HG03159 (cell line): ENCODE results near the gene TRPM1.
A peak's percentile ranks its signal among the peaks of the same experiment; 100 is the strongest.

Experiments
- ATAC-seq: cut with Tn5 transposase; IDR thresholded peaks from one replicate; pipeline ENCODE4 v1.9.1; 2021; ENCODE audit warnings: mild to moderate bottlenecking, moderate library complexity; ENCODE audit not compliant: unreplicated experiment

TRPM1 gene

GRCh38 chr15:31051496-31052080, 49.9 kb downstream of the TRPM1 start:
- ATAC-seq, result no peak

DNA sequence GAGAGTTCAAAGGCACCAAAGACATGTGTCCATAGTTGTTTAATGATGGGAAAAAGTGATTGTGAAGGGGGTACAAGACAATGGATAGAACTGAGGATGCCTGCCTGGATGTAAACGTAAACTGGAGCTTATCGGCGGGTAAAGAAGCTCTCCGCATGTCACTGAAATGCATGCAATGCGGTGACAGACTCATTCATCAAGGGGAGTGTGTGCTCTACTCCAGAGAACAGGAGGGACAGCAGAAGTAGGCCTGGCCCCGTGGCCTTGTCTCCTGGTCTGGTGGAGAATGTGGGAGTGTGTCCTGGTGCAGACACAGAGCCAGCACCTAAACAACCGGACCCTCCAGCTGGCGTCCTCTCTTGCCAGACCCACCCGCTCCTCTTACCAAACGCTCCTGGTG, 50.6 kb downstream of the TRPM1 start:
- no peak for ATAC-seq

DNA sequence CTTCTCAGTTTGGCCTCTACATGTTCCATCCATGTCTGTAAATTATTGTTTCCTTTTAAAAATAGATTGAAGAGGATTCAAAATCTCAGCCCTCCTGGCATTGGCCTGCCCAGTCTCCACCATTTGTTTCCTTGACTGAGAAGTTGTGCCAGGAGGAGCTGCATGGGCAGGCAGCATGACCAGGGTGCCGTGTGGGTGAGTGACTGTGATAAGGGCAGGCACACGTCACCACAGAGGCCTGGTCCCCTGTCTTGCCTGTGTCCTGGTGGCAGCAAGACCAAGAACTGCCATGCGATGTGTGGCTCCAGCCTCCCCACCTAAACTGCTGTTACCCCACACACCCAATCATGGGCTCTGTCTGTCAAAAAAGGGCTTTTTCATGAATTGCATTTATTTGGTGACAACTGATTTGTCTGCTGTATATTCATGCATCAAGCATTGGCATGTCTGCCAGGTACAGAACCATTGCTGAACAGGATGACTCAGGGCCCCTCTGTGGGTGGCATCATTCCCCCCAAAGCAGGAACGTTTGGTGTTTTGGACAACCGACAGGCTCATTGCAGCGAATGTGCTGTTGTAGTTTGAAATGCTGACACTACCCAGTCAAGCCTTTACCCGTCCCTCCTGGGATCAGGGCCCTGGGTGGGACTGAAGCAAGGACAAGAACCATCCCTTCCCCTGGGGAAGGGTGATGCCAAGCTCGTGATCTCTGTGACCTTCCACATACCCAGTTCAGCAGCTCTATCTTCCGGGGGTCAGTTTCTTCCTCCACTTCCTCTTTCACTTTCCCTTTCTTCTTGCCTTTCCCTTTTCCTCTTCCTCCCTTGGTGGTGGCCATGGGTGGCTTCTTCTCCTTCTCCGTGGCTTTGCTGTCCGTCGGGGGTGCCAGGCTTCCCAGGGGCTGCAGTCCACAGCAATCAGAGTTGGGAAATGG, 51.6 kb downstream of the TRPM1 start:
- ATAC-seq, result no peak

DNA sequence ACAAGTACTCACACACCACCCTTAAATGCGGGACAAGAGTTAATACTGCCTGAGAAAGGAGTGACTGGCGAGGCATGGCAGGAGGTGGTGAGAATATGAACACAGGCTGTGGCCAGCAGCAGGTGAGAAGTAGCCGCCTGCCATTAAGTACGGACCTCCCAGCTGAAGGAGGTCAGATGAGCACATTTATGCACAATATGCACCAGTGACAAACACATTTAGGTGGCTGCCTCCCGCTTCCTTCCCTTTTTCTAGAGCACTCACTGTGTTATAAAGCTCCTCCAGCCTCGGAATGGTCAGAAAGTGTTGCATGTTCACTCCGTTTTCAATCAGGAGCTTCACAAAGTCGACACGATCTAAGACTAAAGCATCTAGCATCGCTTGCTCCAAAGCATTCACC, 52.4 kb downstream of the TRPM1 start:
- no peak for ATAC-seq

- ATAC-seq, result no peak
These were observed 54.1 kb downstream of the TRPM1 start for GRCh38 chr15:31047437-31047836.

- no peak for ATAC-seq
These were observed 54.7 kb downstream of the TRPM1 start for GRCh38 chr15:31046759-31047359.

DNA sequence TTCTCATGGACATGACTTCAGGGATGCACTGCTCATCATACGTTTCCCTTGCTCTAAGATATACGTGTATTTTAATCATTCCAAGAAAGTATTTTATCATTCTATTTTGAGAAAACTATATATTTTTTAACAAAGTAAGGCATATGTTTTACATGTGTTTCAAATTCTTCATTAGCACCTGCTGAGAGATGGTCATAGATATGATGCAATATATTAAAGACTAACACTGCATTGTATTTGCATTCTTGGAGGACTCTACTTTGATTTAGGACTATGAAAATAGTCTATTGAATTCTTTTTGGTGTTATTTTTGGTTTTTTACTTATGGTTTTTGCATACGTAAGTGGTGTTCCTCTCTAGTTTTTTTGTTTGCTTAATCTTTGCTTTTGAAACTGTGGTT, 55.9 kb downstream of the TRPM1 start:
- no peak for ATAC-seq

GRCh38 chr15:31042751-31043150, 58.8 kb downstream of the TRPM1 start:
- no peak for ATAC-seq

GRCh38 chr15:31041610-31042009, 59.9 kb downstream of the TRPM1 start:
- no peak for ATAC-seq

GRCh38 chr15:31040611-31041010, 60.9 kb downstream of the TRPM1 start:
- no peak for ATAC-seq

GRCh38 chr15:31039961-31040360, 61.6 kb downstream of the TRPM1 start:
- ATAC-seq, result no peak

DNA sequence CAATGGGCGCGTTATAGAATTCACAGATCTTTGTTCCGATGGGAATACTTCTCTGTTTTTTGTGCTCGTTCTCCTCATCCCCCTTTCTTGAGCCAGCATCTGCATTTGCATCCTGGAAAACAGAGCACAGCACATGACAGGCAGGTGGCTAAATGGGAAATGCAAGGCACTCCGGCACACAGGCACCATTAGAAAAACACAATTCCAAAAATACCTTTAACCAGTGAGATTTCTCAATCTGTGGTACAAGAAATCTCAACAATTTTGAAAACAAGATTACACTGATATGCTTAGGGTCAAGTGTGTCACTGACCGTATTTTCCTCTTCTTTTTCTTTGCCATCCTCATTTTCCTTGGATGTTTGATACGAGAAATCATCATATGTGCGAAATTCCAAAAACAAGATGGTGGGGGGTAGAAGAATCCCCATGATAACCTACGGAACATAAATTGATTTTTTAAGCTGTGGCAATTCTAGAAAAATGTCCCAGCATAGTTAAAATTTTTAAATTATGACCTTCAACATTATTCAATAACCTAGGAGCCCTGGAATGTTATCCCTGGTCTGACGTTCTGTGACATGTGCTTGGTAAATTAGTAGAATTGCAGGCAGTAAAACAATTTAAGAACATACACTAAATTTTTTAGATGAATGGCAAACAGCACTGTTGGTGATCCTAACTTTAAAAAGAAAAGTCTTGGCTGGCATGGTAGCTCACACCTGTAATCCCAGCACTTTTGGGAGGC, 63.6 kb downstream of the TRPM1 start:
- ATAC-seq, result no peak

DNA sequence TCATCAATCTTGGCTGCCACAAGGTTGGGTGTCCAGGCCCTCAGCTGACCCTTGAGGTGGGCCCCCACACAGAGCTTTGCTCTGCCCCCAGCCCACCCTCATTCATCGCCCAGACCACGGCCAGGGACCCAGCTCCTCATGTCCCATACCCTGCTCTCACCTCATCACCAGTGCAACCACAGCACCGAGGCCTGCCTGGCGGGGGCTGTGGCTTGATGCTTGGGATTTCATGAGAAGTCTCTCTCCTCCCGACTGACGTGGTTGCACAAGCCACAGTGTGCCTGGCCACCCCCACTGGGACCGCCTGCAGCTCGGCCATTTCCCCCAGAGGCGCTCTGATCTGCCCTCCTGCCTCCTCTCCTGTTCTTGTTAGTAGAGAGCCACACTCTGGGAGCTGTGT, 64.7 kb downstream of the TRPM1 start:
- ATAC-seq, result no peak

GRCh38 chr15:31035610-31036009, 65.9 kb downstream of the TRPM1 start:
- ATAC-seq, result no peak

GRCh38 chr15:31034152-31034551, 67.4 kb downstream of the TRPM1 start:
- no peak for ATAC-seq

DNA sequence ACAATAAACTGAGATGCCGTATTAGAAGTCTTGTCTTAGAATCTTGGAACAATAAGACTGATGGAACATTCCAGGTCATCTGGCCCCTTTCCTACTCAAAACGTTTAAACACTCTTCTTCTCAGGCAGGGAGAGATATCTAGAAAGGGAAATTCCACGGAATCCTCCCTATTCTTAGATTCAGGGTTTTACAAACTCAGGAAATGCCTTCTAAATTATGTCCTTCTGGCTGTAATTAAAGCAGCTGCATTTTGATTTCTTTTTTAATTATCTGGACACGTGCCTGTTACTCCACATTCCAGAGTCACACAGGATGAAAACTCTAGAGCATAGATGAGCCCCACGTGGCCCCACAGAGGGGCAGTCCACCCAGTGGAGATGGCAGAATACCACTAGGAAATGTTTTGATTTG, 68.6 kb downstream of the TRPM1 start:
- no peak for ATAC-seq

- peak; percentile 84 for ATAC-seq
These were observed 70.0 kb downstream of the TRPM1 start for GRCh38 chr15:31031471-31032067.

- ATAC-seq, result no peak
These were observed 73.5 kb downstream of the TRPM1 start for GRCh38 chr15:31027910-31028578.

DNA sequence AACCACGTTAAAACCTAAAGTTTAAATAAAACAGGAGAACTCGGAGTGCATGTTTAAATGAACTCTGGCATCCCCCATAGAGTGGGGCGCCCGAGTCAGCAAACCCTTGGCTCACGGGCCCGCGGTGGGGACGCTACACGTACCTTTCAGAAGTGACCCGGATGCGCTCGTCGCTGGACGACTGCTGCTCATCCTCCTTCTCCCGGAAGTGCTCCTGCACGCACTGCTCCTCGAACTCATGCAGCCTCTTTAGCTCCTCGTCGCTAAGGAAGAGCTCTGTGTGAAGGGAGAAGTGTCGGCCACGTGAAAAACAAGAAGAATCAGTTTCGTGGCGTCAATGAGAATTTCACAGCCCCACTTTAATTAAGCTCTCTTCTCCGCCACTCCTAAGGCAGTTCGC, 75.5 kb downstream of the TRPM1 start:
- no peak for ATAC-seq

DNA sequence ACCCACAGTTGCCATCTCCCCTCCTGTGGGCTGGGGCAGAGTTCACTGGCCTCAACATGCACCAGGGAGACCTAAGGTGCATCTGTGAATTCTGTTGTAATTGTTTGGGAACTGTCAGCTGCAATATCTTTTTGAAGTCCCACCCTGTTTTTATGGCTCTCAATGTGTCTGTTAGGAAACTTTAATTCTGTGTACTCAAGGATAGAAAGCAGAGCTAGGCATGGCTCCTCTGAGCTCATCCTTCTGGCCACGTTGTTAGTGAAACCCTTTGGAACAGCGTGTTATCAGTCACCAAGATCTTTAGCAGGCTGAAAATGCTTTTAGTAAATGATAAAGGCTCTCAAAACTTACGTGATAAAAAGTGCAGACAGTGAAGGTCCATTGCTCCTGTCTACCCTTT, 76.5 kb downstream of the TRPM1 start:
- ATAC-seq, result no peak
